ENCODE data around the gene AIPL1. TPM values are rescaled to one million over a fixed set of nuclear protein-coding genes. Genes with fewer than 3 reads are reported as not detected.

The AIPL1 gene
- total and polyA plus RNA-seq, 10 of the 15 experiments (the other 5 are each of a cell fraction or from before 2014, with no cell fraction given): not detected

DNA sequence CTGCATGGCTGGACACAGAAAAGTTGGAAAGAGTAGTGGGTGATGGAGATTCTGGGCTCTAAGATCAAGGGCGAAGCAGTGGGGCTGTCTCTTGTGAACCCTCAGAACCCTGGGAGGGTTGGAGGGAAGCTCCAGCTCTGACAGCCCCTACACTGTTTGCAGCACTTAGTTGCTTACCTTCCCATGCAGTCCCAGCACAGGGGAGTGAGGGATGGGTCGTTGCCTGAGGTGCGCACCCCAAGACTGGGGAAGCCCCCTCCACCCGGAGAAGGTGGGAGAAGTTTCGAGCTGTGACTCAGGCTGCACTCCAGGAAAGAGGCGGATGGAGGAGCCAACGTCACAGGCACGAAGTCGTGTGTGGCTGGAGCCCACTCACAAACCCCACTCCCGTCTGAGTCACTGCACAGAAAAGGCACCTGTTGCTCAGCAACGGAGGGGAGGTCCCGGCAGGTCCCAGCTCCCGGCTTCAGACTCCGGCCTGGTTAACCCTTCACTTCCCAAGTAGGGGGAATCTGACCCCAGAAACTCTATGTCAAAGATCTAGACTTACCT is 60.1 kb downstream of the AIPL1 start (continued):
- TF ChIP-seq, protein P1, sequence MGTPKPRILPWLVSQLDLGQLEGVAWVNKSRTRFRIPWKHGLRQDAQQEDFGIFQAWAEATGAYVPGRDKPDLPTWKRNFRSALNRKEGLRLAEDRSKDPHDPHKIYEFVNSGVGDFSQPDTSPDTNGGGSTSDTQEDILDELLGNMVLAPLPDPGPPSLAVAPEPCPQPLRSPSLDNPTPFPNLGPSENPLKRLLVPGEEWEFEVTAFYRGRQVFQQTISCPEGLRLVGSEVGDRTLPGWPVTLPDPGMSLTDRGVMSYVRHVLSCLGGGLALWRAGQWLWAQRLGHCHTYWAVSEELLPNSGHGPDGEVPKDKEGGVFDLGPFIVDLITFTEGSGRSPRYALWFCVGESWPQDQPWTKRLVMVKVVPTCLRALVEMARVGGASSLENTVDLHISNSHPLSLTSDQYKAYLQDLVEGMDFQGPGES (IDR thresholded peaks at IDR 0.05): no peak

DNA sequence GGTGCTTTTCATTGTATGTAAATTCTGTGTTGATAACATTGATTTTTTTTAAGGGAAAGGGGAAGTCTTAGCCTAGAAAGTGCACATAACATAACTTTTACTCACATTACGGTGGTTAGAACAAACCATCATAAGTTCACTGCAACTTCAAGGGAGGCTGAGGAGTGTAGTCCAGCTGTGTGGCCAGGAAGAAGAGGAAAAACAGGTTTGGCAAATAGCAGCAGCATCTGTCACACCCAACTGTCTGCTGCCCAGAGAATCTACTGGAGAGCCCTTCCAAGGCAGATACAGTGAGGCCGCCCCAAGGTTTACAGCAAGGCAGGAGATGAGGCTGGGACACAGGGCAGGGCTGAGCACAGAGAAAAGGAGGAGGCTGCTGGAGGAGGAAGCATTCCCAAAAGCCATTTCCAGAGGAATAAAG is 60.6 kb downstream of the AIPL1 start:
- intact Hi-C loops (cut with micrococcal nuclease; ENCODE audit: unreplicated experiment): no loop called here
- FAIRE-seq: no peak

More for the DNA sequence above, 60.6 kb downstream of the AIPL1 start:
- Histone ChIP-seq H3K4me2 (ENCODE audit: control insufficient read depth, insufficient read depth) (no peak overlapping the region), H3K79me2 (ENCODE audit: control insufficient read depth, insufficient read depth, low read length) (no peaks in the 10 kb centered on the region), H3K36me3 (ENCODE audit: control insufficient read depth in 2 of 2, insufficient read depth in 2 of 2, low read length in 1 of 2) (no peaks in the 10 kb centered on the region), H3K4me3 (no peak overlapping the region), H2AFZ (ENCODE audit: control insufficient read depth, low read depth, low read length) (no peak overlapping the region), H3K9me3 (replicated peaks; ENCODE audit: control insufficient read depth, insufficient read depth, low read length) (no peaks in the 10 kb centered on the region), H3K9ac (ENCODE audit: control insufficient read depth, insufficient read depth, low read length) (no peak overlapping the region), H3K4me1 (ENCODE audit: control insufficient read depth, insufficient read depth, low read length) (no peaks in the 10 kb centered on the region), H4K20me1 (ENCODE audit: control insufficient read depth, insufficient read depth) (no peaks in the 10 kb centered on the region), H3K27me3 (replicated peaks in 1 of 2; ENCODE audit: control insufficient read depth in 2 of 2, insufficient read depth in 2 of 2, low read length in 1 of 2) (no peaks in the 10 kb centered on the region), H3K27ac (ENCODE audit: control insufficient read depth, insufficient read depth) (no peak overlapping the region)
- ChIA-PET CTCF (no interaction called here), SMC1A (ENCODE audit: uncharacterized antibody, unreplicated experiment) (no interaction called here), POLR2A (no interaction called here), RAD21 (ENCODE audit: unreplicated experiment) (no interaction called here)
- ATAC-seq (no peak), DNase-seq (ENCODE audit: low read depth, low spot score) (no peak)
- in situ Hi-C loops (cut with MboI): no loop called here
- 0% methylated on average over 2 of the region's 2 CpGs for WGBS (ENCODE audit: insufficient coverage, insufficient replicate concordance, low lambda C conversion rate, missing lambda C conversion rate)
- TF ChIP-seq SUPT20H (IDR thresholded peaks at IDR 0.05; ENCODE audit: borderline replicate concordance, control insufficient read depth, low read depth, low read length): no peak
- TF ChIP-seq, protein P2, sequence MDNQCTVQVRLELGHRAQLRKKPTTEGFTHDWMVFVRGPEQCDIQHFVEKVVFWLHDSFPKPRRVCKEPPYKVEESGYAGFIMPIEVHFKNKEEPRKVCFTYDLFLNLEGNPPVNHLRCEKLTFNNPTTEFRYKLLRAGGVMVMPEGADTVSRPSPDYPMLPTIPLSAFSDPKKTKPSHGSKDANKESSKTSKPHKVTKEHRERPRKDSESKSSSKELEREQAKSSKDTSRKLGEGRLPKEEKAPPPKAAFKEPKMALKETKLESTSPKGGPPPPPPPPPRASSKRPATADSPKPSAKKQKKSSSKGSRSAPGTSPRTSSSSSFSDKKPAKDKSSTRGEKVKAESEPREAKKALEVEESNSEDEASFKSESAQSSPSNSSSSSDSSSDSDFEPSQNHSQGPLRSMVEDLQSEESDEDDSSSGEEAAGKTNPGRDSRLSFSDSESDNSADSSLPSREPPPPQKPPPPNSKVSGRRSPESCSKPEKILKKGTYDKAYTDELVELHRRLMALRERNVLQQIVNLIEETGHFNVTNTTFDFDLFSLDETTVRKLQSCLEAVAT (IDR thresholded peaks at IDR 0.05): no peak
- no peak for TF ChIP-seq BHLHE40 (IDR thresholded peaks at IDR 0.05; ENCODE audit: borderline replicate concordance in 1 of 2, low read depth in 2 of 2, low read length in 1 of 2)
- TF ChIP-seq DPF2 (IDR thresholded peaks at IDR 0.05): no peak
- BruUV-seq (replicated peaks): no TSS peak

Other genes starting within 250 kb of the AIPL1 start
- gene PIMREG, start 9.3 kb upstream of the AIPL1 start, total RNA-seq (2014; rRNA removed): 31.9 and 33.8 TPM in 2 replicates
- gene PIMREG, start 9.3 kb upstream of the AIPL1 start, total RNA-seq (2014; rRNA removed; fragmentation: Illumina TruSeq; extraction: Trizol): 17.6 and 17.9 TPM in 2 replicates
- 30.0 and 31.2 TPM in 2 replicates for gene PIMREG, start 9.3 kb upstream of the AIPL1 start, total RNA-seq (2021)
- 2.9 and 3.6 TPM in 2 replicates for gene PIMREG, start 9.3 kb upstream of the AIPL1 start, polyA plus RNA-seq (2011; rRNA removed)
- 16.5 and 19.2 TPM in 2 replicates for gene PIMREG, start 9.3 kb upstream of the AIPL1 start, polyA plus RNA-seq (2014; fragmentation: Illumina TruSeq; extraction: Trizol)
- gene PIMREG, start 9.3 kb upstream of the AIPL1 start, polyA plus RNA-seq (2014; fragmentation: Nextera tagmentation; extraction: Ambion mirVana): 10 to 100 TPM in 1 of 2 experiments, 1 to 10 TPM in 1; 2.8 to 12.1 TPM
- gene PIMREG, start 9.3 kb upstream of the AIPL1 start, polyA plus RNA-seq (2014; rRNA removed): 35.8 and 41.1 TPM in 2 replicates
- gene PIMREG, start 9.3 kb upstream of the AIPL1 start, polyA plus RNA-seq (2016; fragmentation: Nextera tagmentation; extraction: Ambion mirVana): 10 to 100 TPM; 31.4 to 33.3 TPM
- 0.16 and 0.17 TPM in 2 replicates for gene PITPNM3, start 121.4 kb upstream of the AIPL1 start, total RNA-seq (2014; rRNA removed)
- 0.14 and 0.22 TPM in 2 replicates for gene PITPNM3, start 121.4 kb upstream of the AIPL1 start, total RNA-seq (2014; rRNA removed; fragmentation: Illumina TruSeq; extraction: Trizol)
- 0.21 and 0.49 TPM in 2 replicates for gene PITPNM3, start 121.4 kb upstream of the AIPL1 start, total RNA-seq (2021)
- 0.16 and 0.27 TPM in 2 replicates for gene PITPNM3, start 121.4 kb upstream of the AIPL1 start, polyA plus RNA-seq (2011; rRNA removed)
- gene PITPNM3, start 121.4 kb upstream of the AIPL1 start, polyA plus RNA-seq (2014; fragmentation: Illumina TruSeq; extraction: Trizol): 0.08 and 0.15 TPM in 2 replicates
- under 1 TPM in 1 of 2 experiments, not detected in 1; 0.02 TPM for gene PITPNM3, start 121.4 kb upstream of the AIPL1 start, polyA plus RNA-seq (2014; fragmentation: Nextera tagmentation; extraction: Ambion mirVana)
- gene PITPNM3, start 121.4 kb upstream of the AIPL1 start, polyA plus RNA-seq (2014; rRNA removed): 0.19 and 0.47 TPM in 2 replicates
- under 1 TPM; 0.19 to 0.33 TPM for gene PITPNM3, start 121.4 kb upstream of the AIPL1 start, polyA plus RNA-seq (2016; fragmentation: Nextera tagmentation; extraction: Ambion mirVana)
- gene KIAA0753, start 205.6 kb upstream of the AIPL1 start, total RNA-seq (2014; rRNA removed): 10.1 and 13.4 TPM in 2 replicates
- gene KIAA0753, start 205.6 kb upstream of the AIPL1 start, total RNA-seq (2014; rRNA removed; fragmentation: Illumina TruSeq; extraction: Trizol): 12.7 and 15.2 TPM in 2 replicates
- 12.0 and 12.9 TPM in 2 replicates for gene KIAA0753, start 205.6 kb upstream of the AIPL1 start, total RNA-seq (2021)
- gene KIAA0753, start 205.6 kb upstream of the AIPL1 start, polyA plus RNA-seq (2011; rRNA removed): 7.3 and 8.1 TPM in 2 replicates
- 12.5 and 15.3 TPM in 2 replicates for gene KIAA0753, start 205.6 kb upstream of the AIPL1 start, polyA plus RNA-seq (2014; fragmentation: Illumina TruSeq; extraction: Trizol)
- 1 to 10 TPM; 2.2 to 3.3 TPM for gene KIAA0753, start 205.6 kb upstream of the AIPL1 start, polyA plus RNA-seq (2014; fragmentation: Nextera tagmentation; extraction: Ambion mirVana)
- gene KIAA0753, start 205.6 kb upstream of the AIPL1 start, polyA plus RNA-seq (2014; rRNA removed): 7.9 and 10.3 TPM in 2 replicates
- 1 to 10 TPM; 5.9 to 7.5 TPM for gene KIAA0753, start 205.6 kb upstream of the AIPL1 start, polyA plus RNA-seq (2016; fragmentation: Nextera tagmentation; extraction: Ambion mirVana)
- gene TXNDC17, start 205.9 kb upstream of the AIPL1 start, total RNA-seq (2014; rRNA removed): 123 and 124 TPM in 2 replicates
- 149 and 175 TPM in 2 replicates for gene TXNDC17, start 205.9 kb upstream of the AIPL1 start, total RNA-seq (2014; rRNA removed; fragmentation: Illumina TruSeq; extraction: Trizol)
- 129 and 142 TPM in 2 replicates for gene TXNDC17, start 205.9 kb upstream of the AIPL1 start, total RNA-seq (2021)
- 236 and 346 TPM in 2 replicates for gene TXNDC17, start 205.9 kb upstream of the AIPL1 start, polyA plus RNA-seq (2011; rRNA removed)
- gene TXNDC17, start 205.9 kb upstream of the AIPL1 start, polyA plus RNA-seq (2014; fragmentation: Illumina TruSeq; extraction: Trizol): 85.4 and 178 TPM in 2 replicates
- 100 to 1,000 TPM; 933 to 957 TPM for gene TXNDC17, start 205.9 kb upstream of the AIPL1 start, polyA plus RNA-seq (2014; fragmentation: Nextera tagmentation; extraction: Ambion mirVana)
- gene TXNDC17, start 205.9 kb upstream of the AIPL1 start, polyA plus RNA-seq (2014; rRNA removed): 191 and 195 TPM in 2 replicates
- gene TXNDC17, start 205.9 kb upstream of the AIPL1 start, polyA plus RNA-seq (2016; fragmentation: Nextera tagmentation; extraction: Ambion mirVana): 100 to 1,000 TPM; 667 to 694 TPM
- 14.4 and 17.7 TPM in 2 replicates for gene MED31, start 216.5 kb upstream of the AIPL1 start, total RNA-seq (2014; rRNA removed)
- 14.9 and 16.4 TPM in 2 replicates for gene MED31, start 216.5 kb upstream of the AIPL1 start, total RNA-seq (2014; rRNA removed; fragmentation: Illumina TruSeq; extraction: Trizol)
- 16.8 and 17.7 TPM in 2 replicates for gene MED31, start 216.5 kb upstream of the AIPL1 start, total RNA-seq (2021)
- 43.9 and 64.6 TPM in 2 replicates for gene MED31, start 216.5 kb upstream of the AIPL1 start, polyA plus RNA-seq (2011; rRNA removed)
- 16.7 and 32.6 TPM in 2 replicates for gene MED31, start 216.5 kb upstream of the AIPL1 start, polyA plus RNA-seq (2014; fragmentation: Illumina TruSeq; extraction: Trizol)
- gene MED31, start 216.5 kb upstream of the AIPL1 start, polyA plus RNA-seq (2014; fragmentation: Nextera tagmentation; extraction: Ambion mirVana): 10 to 100 TPM; 46.1 to 51.1 TPM
- gene MED31, start 216.5 kb upstream of the AIPL1 start, polyA plus RNA-seq (2014; rRNA removed): 22.2 and 25.3 TPM in 2 replicates
- gene MED31, start 216.5 kb upstream of the AIPL1 start, polyA plus RNA-seq (2016; fragmentation: Nextera tagmentation; extraction: Ambion mirVana): 10 to 100 TPM; 70.7 to 71.1 TPM
- gene C17orf100, start 216.6 kb upstream of the AIPL1 start, total RNA-seq (2014; rRNA removed): 1.2 and 1.6 TPM in 2 replicates
- 1.3 and 1.6 TPM in 2 replicates for gene C17orf100, start 216.6 kb upstream of the AIPL1 start, total RNA-seq (2014; rRNA removed; fragmentation: Illumina TruSeq; extraction: Trizol)
- gene C17orf100, start 216.6 kb upstream of the AIPL1 start, total RNA-seq (2021): 2.1 and 3.2 TPM in 2 replicates
- gene C17orf100, start 216.6 kb upstream of the AIPL1 start, polyA plus RNA-seq (2011; rRNA removed): 1.5 and 1.6 TPM in 2 replicates
- 2.2 and 2.7 TPM in 2 replicates for gene C17orf100, start 216.6 kb upstream of the AIPL1 start, polyA plus RNA-seq (2014; fragmentation: Illumina TruSeq; extraction: Trizol)
- gene C17orf100, start 216.6 kb upstream of the AIPL1 start, polyA plus RNA-seq (2014; fragmentation: Nextera tagmentation; extraction: Ambion mirVana): 1 to 10 TPM in 1 of 2 experiments, under 1 TPM in 1; 0.84 to 1.5 TPM
- gene C17orf100, start 216.6 kb upstream of the AIPL1 start, polyA plus RNA-seq (2014; rRNA removed): 3.9 and 4.2 TPM in 2 replicates
- gene C17orf100, start 216.6 kb upstream of the AIPL1 start, polyA plus RNA-seq (2016; fragmentation: Nextera tagmentation; extraction: Ambion mirVana): 1 to 10 TPM; 4.1 to 4.7 TPM